Duodenal mucosa (tissue), 2 donors: ENCODE data around the gene PPP3R1.

ENCODE experiments used
- H3K27ac ChIP-seq: one replicate; pipeline ENCODE4 v1.7.0; 2013; ENCODE audit warnings: low read depth, low read length
- H3K27me3 ChIP-seq, 2 donors: one replicate each; pipeline ENCODE4 v1.7.0; 2013; ENCODE audit warnings: low read length in 2 of 2, control low read depth in 1 of 2; ENCODE audit not compliant: insufficient read depth in 2 of 2, control insufficient read depth in 1 of 2
- H3K36me3 ChIP-seq, 2 donors: one replicate each; pipeline ENCODE4 v1.7.0; 2013; ENCODE audit warnings: low read length in 2 of 2, control low read depth in 1 of 2; ENCODE audit not compliant: insufficient read depth in 2 of 2, control insufficient read depth in 1 of 2
- H3K4me1 ChIP-seq, 2 donors: one replicate each; pipeline ENCODE4 v1.7.0; 2013; ENCODE audit warnings: low read length in 2 of 2, control low read depth in 1 of 2; ENCODE audit not compliant: insufficient read depth in 2 of 2, control insufficient read depth in 1 of 2
- H3K4me3 ChIP-seq, 2 donors: one replicate each; pipeline ENCODE4 v1.7.0; 2013; ENCODE audit warnings: low read length in 2 of 2, low read depth in 1 of 2
- H3K9ac ChIP-seq, 2 donors: one replicate each; pipeline ENCODE4 v1.7.0; 2013; ENCODE audit warnings: low read length in 2 of 2, low read depth in 1 of 2
- H3K9me3 ChIP-seq, 2 donors: one replicate each; pipeline ENCODE4 v1.7.0; 2013; ENCODE audit warnings: low read length in 2 of 2, control low read depth in 1 of 2; ENCODE audit not compliant: control insufficient read depth in 1 of 2

Gene PPP3R1

DNA sequence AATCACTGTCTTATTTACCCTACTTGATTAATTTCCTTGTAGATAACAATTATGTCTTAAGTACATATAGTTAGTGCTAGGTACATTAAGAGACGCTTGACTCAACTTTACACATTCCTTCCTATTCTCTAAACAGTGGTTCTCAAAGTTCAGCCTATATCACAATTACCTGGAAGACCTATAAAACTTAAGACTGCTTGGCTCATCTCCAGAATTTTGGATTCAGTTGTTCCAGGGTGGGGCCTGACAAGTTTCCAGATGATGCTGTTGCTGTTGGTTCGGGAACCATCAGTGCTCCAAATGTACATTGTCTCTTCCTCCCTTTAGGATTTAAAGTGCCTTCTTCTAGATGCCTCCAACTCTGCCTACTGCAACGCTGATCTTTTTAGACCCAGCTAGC lies 4.0 kb downstream of the PPP3R1 start:
- no peaks in the 10 kb centered on the region for H3K36me3 ChIP-seq
- no peaks in the 10 kb centered on the region for H3K27me3 ChIP-seq
- no peak overlapping the region for H3K27ac ChIP-seq
- peak overlapping the region; percentile 28 to 32 for H3K4me3 ChIP-seq
- peaks cover 36 to 43% of the 10 kb centered on the region in 2 donors for H3K4me1 ChIP-seq
- H3K9me3 ChIP-seq: no peaks in the 10 kb centered on the region
- no peak overlapping the region for H3K9ac ChIP-seq

GRCh38 chr2:68246396-68246795 lies 5.9 kb downstream of the PPP3R1 start:
- no peaks in the 10 kb centered on the region for H3K27me3 ChIP-seq
- H3K4me3 ChIP-seq: no peak overlapping the region
- H3K36me3 ChIP-seq: no peaks in the 10 kb centered on the region
- H3K9me3 ChIP-seq: no peaks in the 10 kb centered on the region
- H3K9ac ChIP-seq: no peak overlapping the region
- no peak overlapping the region for H3K27ac ChIP-seq
- peaks cover 36 to 43% of the 10 kb centered on the region in 2 donors for H3K4me1 ChIP-seq

GRCh38 chr2:68245672-68246071 lies 6.7 kb downstream of the PPP3R1 start:
- no peaks in the 10 kb centered on the region for H3K36me3 ChIP-seq
- no peaks in the 10 kb centered on the region for H3K9me3 ChIP-seq
- no peaks in the 10 kb centered on the region for H3K27me3 ChIP-seq
- H3K27ac ChIP-seq: no peak overlapping the region
- H3K4me3 ChIP-seq: no peak overlapping the region
- H3K4me1 ChIP-seq: peaks cover 37 to 43% of the 10 kb centered on the region in 2 donors
- H3K9ac ChIP-seq: no peak overlapping the region

GRCh38 chr2:68245066-68245465 lies 7.3 kb downstream of the PPP3R1 start:
- no peak overlapping the region for H3K27ac ChIP-seq
- H3K4me1 ChIP-seq: peaks cover 36 to 42% of the 10 kb centered on the region in 2 donors

GRCh38 chr2:68244456-68244855 lies 7.9 kb downstream of the PPP3R1 start:
- Histone ChIP-seq H3K27me3 (no peaks in the 10 kb centered on the region), H3K4me1 (peaks cover 30 to 35% of the 10 kb centered on the region in 2 donors), H3K27ac (no peak overlapping the region), H3K36me3 (no peaks in the 10 kb centered on the region), H3K9me3 (no peaks in the 10 kb centered on the region), H3K9ac (no peak overlapping the region), H3K4me3 (no peak overlapping the region)

More at GRCh38 chr2:68245066-68245465, 7.3 kb downstream of the PPP3R1 start:
- Histone ChIP-seq H3K4me3 (no peak overlapping the region), H3K36me3 (no peaks in the 10 kb centered on the region), H3K9me3 (no peaks in the 10 kb centered on the region), H3K9ac (no peak overlapping the region), H3K27me3 (no peaks in the 10 kb centered on the region)

DNA sequence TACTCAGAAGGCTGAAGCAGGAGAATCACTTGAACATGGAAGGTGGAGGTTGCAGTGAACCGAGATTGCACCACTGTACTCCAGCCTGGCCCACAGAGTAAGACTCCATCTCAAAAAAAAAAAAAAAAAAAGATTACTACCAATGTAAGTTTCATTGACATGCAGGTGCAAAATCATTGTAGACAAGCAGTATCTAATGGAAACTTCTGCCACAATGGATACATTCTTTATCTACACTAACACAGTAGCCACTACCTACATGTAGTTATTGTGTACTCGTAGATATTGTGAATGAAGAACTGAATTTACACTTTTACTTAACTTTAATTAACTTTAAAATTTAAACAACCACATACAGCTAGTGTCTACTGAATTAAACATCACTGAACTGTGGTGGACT lies 10.6 kb downstream of the PPP3R1 start:
- Histone ChIP-seq H3K4me3 (no peak overlapping the region), H3K9me3 (no peaks in the 10 kb centered on the region), H3K4me1 (peaks cover 7 to 30% of the 10 kb centered on the region in 2 donors), H3K9ac (no peak overlapping the region), H3K27ac (no peak overlapping the region), H3K27me3 (no peaks in the 10 kb centered on the region), H3K36me3 (no peaks in the 10 kb centered on the region)

DNA sequence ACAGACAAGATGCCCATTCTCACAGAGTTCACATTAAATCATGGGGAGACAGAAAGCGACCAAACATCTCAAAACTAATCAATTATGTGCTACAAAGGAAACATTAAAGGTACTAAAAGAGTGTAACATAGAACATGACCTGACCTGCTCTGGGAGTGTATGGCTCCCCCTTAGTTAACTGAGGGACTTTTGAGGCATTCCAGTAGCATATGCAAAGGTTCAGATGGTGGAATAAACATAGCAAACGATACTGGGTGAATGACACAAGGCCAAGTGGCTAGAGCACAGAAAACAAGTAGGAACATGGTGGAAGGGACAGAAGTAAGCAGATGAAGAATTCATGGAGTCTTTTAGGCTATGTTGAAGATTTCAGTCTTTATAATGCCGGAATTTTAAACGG lies 11.9 kb downstream of the PPP3R1 start:
- peaks cover 4 to 34% of the 10 kb centered on the region in 2 donors for H3K4me1 ChIP-seq
- no peaks in the 10 kb centered on the region for H3K27me3 ChIP-seq
- no peaks in the 10 kb centered on the region for H3K36me3 ChIP-seq
- no peak overlapping the region for H3K4me3 ChIP-seq
- H3K9me3 ChIP-seq: no peaks in the 10 kb centered on the region
- no peak overlapping the region for H3K9ac ChIP-seq
- H3K27ac ChIP-seq: no peak overlapping the region

GRCh38 chr2:68238955-68239822 lies 13.1 kb downstream of the PPP3R1 start:
- no peaks in the 10 kb centered on the region for H3K9me3 ChIP-seq
- no peak overlapping the region for H3K27ac ChIP-seq
- no peaks in the 10 kb centered on the region for H3K36me3 ChIP-seq
- H3K27me3 ChIP-seq: no peaks in the 10 kb centered on the region
- H3K9ac ChIP-seq: no peak overlapping the region
- peaks cover 4 to 31% of the 10 kb centered on the region in 2 donors for H3K4me1 ChIP-seq
- no peak overlapping the region for H3K4me3 ChIP-seq

- Histone ChIP-seq H3K27ac (no peak overlapping the region), H3K36me3 (no peaks in the 10 kb centered on the region), H3K9ac (no peak overlapping the region), H3K4me1 (peaks cover 4 to 25% of the 10 kb centered on the region in 2 donors), H3K27me3 (no peaks in the 10 kb centered on the region), H3K4me3 (no peak overlapping the region), H3K9me3 (no peaks in the 10 kb centered on the region)
Observed at GRCh38 chr2:68237976-68238580, 14.3 kb downstream of the PPP3R1 start.

- Histone ChIP-seq H3K9me3 (no peaks in the 10 kb centered on the region), H3K4me3 (no peak overlapping the region), H3K9ac (no peak overlapping the region), H3K36me3 (no peaks in the 10 kb centered on the region), H3K27me3 (no peaks in the 10 kb centered on the region), H3K27ac (no peak overlapping the region), H3K4me1 (peaks cover 4 to 25% of the 10 kb centered on the region in 2 donors)
Observed at GRCh38 chr2:68237404-68237803, 14.9 kb downstream of the PPP3R1 start.
